ENCODE measurements around the gene PTDSS2. TPM values are rescaled to one million over a fixed set of nuclear protein-coding genes. Genes with fewer than 3 reads are reported as not detected.

Gene PTDSS2
- total and polyA plus RNA-seq, 2 experiments from 2014 or later: 22.7 to 145 TPM

- Histone ChIP-seq H3K36me3 (ENCODE audit: insufficient read depth) (no peaks in the 10 kb centered on the region; the same call in 1 of the 2 replicates), H3K4me3 (no peak overlapping the region), H3F3A (replicated peaks; ENCODE audit: low read depth) (peaks cover 21% of the 10 kb centered on the region), H3K4me1 (ENCODE audit: insufficient read depth) (peaks cover 33% of the 10 kb centered on the region), H3K27me3 (ENCODE audit: insufficient read depth) (no peaks in the 10 kb centered on the region), H3K9me2 (ENCODE audit: insufficient read depth) (no peaks in the 10 kb centered on the region), H4K20me1 (replicated peaks; ENCODE audit: insufficient read depth) (peaks cover 31% of the 10 kb centered on the region), H3K27ac (ENCODE audit: low read depth) (no peak overlapping the region), H3K79me2 (replicated peaks; ENCODE audit: insufficient read depth) (peaks cover 82% of the 10 kb centered on the region), H2AFZ (no peak overlapping the region), H3K4me2 (no peak overlapping the region)
- Mint-ChIP-seq H3K9me3 (no peaks in the 10 kb centered on the region; the same call in 2 of the 3 replicates), H3K36me3 (ENCODE audit: low read depth) (peaks cover 37% of the 10 kb centered on the region), H3K27me3 (ENCODE audit: insufficient read depth, low read depth, poor library complexity) (peaks cover 13% of the 10 kb centered on the region), H3K27ac (no peak overlapping the region), H3K4me3 (no peak overlapping the region), H3K4me1 (peaks cover 42% of the 10 kb centered on the region)
- no peak for TF ChIP-seq JUNB (IDR thresholded peaks at IDR 0.05; ENCODE audit: unreplicated experiment)
- TF ChIP-seq ZNF462 (CRISPR knock-in tag; IDR thresholded peaks at IDR 0.05): no peak
- no peak for TF ChIP-seq STAT1 (IDR thresholded peaks at IDR 0.05; ENCODE audit: unreplicated experiment)
- TF ChIP-seq ETS1 (IDR thresholded peaks at IDR 0.05): no peak
- TF ChIP-seq REST (IDR thresholded peaks at IDR 0.05; ENCODE audit: unreplicated experiment): no peak
- no peak for TF ChIP-seq ZNF114 (CRISPR knock-in tag; IDR thresholded peaks at IDR 0.05)
- TF ChIP-seq POLR2AphosphoS5 (IDR thresholded peaks at IDR 0.05; ENCODE audit: low read depth): no peak
- no peak for TF ChIP-seq EZH2 (IDR thresholded peaks at IDR 0.05; ENCODE audit: low read depth, unreplicated experiment)
- TF ChIP-seq CTCF (conservative IDR thresholded peaks at IDR 0.05; ENCODE audit: low read depth in 2 of 2): no peak
- no peak for TF ChIP-seq CREB1 (CRISPR knock-in tag; IDR thresholded peaks at IDR 0.05; ENCODE audit: low read depth)
- no peak for TF ChIP-seq NANOG (IDR thresholded peaks at IDR 0.05; ENCODE audit: borderline replicate concordance)
- TF ChIP-seq EZH2phosphoT487 (IDR thresholded peaks at IDR 0.05; ENCODE audit: unreplicated experiment): no peak
- TF ChIP-seq ZNF331 (CRISPR knock-in tag; IDR thresholded peaks at IDR 0.05; ENCODE audit: low read depth): no peak
- DNase-seq (ENCODE audit: low spot score) (no peak), ATAC-seq (no peak)
Measured at GRCh38 chr11:453564-453963, 3.5 kb downstream of the PTDSS2 start.

Measured in GM23338 (cell line).